GM18517 (cell line): ENCODE results near the gene KLHDC3.

Source experiments
- ATAC-seq: cut with Tn5 transposase; IDR thresholded peaks from one replicate; pipeline ENCODE4 v1.9.1; 2021; ENCODE audit warnings: mild to moderate bottlenecking, moderate library complexity; ENCODE audit not compliant: unreplicated experiment

The KLHDC3 gene

DNA sequence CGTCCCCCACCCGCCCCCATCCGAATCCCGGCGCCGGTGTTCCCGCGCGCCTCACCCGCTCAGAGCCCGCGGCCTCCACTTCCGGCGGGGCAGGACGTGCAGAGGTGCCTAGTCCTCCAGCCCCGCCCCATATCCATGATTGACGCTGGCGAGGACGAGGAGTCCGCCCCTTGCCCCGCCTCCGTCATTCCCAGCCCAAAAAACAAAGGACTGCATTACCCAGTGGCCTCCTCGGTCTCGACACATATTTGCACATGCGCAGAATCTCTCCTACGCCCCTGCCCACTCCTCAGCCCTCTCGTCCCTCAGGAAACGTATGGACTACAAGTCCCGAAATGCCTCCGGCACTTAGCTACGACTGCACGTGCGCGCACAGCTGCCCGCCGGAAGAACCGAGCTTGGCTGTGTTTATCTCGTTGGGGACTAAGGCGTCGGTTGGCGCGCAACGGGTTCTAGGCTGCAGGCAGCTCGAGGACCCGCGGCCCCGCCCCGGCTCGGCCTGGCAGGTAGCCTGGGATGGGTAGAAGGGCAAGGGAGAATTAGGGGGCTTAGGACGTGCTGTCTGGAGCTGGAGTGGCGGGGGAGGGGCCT is at the start of gene KLHDC3, which contains the start of gene MEA1:
KLHDC3 (plus strand) TSS at position 407 of the 591 bp plus-strand sequence. CDS start 2,944 bp downstream, outside the sequence.
MEA1 (minus strand) TSS at position 104 of the 591 bp plus-strand sequence. CDS start 133 bp downstream, outside the sequence.
- ATAC-seq = peak; percentile 96

DNA sequence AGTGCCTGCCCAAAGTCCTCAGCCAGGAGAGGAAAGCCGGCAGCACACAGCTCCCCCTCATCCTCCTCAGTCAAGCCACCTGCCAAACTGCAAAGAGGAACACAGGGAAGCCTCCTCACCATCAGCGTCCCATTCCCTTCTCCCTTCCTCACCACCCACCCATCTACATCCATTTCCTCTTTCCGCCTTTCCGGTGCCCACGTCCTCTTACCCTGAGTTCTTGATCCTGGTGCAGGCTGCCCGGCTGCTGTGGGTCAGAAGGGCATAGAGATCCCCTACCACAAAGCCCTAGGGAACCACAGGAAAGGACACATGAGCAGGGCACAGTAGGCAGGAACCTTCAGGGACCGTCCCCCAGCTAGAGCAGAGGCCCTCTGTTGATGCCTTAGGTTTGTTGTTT is 47.5 kb upstream of the KLHDC3 start:
- no peak for ATAC-seq

DNA sequence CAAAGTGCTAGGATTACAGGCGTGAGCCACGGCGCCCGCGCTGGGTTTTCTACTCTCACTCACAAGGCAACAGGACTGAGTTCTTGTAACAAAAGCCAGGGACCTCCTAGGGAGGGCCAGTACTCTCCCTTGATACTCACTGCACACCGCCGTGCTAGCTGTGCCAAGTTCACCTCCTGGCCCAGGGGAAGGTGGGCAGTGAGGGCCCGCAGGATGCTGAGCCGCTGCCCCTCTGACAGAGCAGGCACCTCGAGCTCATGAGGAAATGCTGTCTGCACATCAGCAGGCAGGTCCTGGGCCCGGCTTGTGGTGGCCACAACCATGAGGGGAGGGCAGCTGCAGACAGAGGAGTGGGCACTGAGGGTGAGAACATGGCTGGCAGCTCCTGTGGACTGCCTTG is 46.8 kb upstream of the KLHDC3 start:
- no peak for ATAC-seq

DNA sequence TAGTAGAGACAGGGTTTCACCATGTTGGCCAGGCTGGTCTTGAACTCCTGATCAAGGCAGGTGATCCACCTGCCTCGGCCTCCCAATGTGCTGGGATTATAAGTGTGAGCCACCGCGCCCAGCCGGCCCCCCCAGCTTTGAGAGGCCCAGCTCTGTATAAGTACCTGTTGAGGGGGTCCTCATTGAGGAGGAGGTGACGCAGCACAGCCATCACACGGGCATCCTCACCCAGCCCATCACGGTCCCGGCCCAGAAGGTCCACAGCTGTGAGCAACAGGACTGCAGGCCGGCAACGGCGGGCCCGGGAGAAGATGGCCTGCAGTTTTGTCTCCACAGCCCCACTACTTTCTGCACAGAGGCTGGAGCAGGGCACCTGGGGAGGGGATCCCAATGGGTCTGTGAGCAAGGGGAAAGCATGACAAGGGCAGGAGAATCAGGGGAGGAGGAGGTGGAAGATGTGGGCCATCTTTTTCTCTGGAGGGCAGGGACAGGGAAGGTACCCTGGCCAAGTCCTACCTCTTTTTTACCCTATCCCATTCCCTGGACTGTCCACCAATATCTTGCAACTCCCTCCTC is 45.8 kb upstream of the KLHDC3 start:
- no peak for ATAC-seq

GRCh38 chr6:42968783-42969182 is 45.3 kb upstream of the KLHDC3 start:
- ATAC-seq = no peak

- no peak for ATAC-seq
Observed at GRCh38 chr6:42969431-42969830, 44.6 kb upstream of the KLHDC3 start.

- no peak for ATAC-seq
Observed at GRCh38 chr6:42969934-42970333, 44.1 kb upstream of the KLHDC3 start.

DNA sequence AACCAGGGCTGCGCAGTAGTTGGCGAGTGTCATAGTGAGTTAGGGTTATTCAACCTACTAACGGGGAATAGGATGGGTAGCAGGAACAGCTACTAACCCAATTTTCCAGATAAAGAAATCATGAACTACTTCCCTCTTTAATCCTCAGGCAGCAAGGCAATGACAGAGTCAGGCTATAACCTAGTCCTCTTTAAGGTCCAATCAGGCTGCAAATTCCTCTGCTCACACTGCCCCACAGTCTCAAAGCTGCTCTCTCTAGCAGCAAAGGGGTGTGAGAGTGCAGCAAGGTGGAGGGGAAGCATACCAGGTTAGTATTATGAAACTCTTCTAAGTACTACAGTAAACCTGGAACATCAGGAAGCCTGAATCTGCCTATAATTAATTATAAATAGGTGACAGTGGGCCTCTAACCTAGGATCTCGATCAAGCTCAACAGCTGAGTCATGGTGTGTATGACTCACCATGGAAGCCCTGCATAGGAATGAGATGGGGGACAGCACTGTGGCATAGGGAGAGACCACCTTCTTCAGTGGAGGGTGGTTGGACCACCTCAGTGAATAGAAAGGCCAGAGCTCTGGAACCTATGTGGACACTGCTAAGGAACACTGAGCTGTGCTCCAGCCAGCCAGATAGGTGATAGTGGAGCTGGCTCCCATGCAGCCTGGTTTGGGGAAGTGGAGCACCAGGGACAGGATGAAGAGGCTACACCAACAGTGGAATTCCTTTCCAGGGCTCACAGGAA is 43.0 kb upstream of the KLHDC3 start:
- ATAC-seq = no peak

DNA sequence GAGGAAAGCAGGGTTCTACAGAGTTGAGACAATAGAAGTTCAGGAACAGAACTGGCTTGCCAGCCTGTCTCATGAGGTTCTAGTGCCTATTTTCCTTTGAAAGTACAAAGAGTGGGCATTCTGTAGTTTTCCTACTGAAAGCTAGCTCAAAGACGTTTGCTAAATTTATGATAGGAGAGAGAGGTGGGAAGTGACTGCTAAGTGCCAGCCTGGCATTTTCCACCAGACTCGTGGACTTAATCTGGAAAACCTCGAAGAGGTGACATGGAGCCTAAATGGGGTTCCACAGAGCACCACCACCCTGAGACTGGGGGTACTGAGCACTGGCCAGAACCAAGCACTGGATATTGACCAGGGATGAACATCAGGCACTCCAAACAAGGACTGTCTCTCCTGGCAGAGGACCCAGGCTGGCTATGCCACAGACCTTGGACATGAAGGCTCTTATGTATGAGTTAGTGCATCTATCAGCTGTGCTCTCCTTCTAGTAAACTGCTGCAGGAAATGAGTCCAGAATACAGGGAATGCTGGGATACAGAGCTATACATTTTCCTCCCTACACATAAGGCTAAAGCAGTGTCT is 42.2 kb upstream of the KLHDC3 start:
- no peak for ATAC-seq

DNA sequence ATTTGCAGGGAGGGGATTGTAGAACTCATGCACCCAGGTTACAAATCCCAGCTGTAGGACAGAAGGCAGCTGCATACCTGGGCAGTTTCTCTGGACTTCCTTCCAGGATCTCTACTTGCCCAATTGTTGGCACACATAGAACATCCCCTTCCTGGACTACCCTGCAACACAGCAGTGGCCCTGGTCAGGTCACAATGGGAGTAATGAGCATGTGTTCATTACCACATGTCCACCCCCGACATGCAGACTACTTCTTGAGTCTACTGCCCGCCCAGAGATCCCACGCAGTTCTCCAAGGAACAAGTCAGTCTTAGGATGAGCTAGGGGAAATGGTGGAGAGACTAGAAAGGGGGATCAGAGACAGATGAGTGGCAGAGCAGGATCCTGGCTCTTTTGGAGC is 40.1 kb upstream of the KLHDC3 start:
- no peak for ATAC-seq

DNA sequence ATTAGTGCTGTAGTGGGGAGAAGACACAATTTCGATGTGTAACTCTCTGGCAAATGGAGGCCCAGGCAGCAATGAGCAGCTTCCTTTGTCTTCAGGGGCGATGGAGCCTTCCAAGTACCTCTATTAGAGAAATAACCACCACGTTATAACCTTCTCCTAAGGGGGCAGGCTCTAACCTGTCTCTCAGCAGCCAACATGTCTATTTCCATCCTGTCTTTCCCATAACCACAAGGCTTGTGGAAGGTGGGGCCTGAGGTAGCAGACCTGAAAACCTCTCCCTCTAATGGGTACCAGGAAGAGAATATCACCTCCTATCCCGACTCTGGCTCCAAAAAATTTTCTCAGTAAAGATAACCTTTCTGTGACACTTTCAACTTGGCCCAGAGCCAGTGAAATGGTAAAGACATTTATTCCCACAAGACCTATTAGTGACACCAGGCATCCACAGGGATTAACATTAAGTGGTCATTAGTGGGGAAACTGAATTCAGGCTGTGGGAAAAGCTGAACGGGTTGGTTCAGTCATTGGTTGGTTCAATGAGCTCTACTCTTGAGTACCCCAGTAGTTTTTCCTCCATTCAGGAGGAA is 39.0 kb upstream of the KLHDC3 start:
- ATAC-seq = no peak

DNA sequence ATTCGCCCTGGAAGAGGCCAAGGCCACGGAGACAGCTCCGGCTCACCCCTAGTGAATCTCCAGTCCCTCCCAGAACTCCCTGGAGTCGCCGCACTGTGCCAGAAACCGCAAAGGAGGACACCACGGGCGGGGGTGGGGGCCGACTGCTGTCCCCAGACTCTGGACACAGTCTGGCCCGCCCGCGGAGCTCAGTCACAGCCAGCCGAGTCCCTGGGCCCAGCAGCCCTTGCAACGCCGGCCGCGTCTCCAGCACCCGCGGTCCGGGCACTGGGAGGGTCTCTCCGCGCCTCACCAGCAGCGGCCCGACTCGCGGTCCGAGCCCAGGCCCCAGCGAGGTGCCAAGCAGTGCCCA is 35.6 kb upstream of the KLHDC3 start:
- no peak for ATAC-seq

DNA sequence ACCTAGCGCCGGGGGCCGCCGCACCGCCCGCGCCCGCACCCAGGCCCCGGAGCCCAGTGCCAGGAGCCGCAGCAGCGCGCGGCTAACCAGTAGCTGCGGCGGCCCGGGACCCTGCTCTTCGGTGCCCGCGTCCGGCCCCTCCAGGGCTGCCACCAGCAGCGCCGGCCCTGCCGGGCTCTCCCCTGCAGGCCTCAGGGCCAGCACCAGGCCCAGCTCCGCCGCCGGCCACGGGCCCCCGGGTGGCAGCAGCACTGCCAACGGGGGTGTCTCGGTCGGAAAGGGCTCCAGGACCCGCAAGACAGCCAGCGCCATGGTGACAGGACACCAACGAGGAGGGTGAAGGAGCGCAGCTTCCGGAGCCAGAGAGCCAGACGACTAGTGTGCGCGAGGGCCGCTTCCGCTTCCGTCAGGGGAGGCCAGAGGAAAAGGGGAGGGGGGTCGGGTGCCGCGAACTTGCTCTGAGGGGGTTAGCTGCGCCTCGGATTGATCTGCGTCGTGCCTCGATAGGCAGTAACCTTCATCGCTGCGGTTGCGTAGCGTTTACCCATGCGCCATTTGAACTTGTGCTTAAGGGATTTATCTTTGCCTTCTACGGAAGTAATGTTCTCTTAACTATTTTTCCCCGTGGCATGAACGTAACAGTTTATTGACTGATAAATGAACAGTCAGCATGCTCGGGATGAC is 35.1 kb upstream of the KLHDC3 start, which contains the start of gene PEX6:
PEX6 (minus strand) TSS at position 343 of the 684 bp plus-strand sequence; CDS start at position 312, 31 bp downstream.
- ATAC-seq = peak; percentile 86

DNA sequence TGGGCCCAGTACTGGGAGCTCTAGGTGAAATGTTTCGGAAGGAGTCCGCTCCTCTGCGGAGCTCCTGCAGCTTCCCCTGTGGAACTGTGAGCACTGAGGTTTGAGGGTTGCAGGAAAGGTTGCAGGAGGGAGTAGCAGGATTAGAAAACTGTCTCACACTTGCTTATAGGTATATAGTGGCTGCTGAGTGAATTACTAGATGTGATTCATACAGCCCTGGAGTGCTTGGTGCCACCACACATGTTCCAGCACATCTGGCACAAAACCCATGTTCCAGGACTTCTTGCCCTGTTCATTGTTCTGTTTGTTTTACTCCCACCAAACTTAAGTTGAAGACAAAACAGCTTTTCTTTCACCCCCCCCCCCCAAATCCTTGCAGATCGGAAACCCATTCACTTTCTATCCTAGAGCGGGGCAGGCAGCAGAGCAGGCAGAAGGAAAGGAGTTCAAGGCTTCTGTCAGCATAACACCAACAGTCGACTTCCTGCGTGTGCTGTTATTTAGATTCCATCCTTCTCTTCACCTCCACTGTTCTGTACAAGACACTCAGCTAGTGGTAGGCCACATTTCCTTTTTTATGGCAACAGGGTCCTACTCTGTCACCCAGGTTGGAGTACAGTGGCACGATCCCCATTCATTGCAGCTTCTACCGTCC is 34.4 kb upstream of the KLHDC3 start:
- ATAC-seq = no peak

GRCh38 chr6:42981836-42982235 is 32.2 kb upstream of the KLHDC3 start:
- ATAC-seq = no peak

GRCh38 chr6:42984001-42984923 is 29.8 kb upstream of the KLHDC3 start, which contains the start of gene PPP2R5D:
Gene PPP2R5D, plus strand, starts transcription at chr6:42984570. Its CDS starts 108 bp downstream, at chr6:42984678.
- peak; percentile 91 for ATAC-seq

GRCh38 chr6:42984924-42985475 is 29.0 kb upstream of the KLHDC3 start:
- no peak for ATAC-seq

DNA sequence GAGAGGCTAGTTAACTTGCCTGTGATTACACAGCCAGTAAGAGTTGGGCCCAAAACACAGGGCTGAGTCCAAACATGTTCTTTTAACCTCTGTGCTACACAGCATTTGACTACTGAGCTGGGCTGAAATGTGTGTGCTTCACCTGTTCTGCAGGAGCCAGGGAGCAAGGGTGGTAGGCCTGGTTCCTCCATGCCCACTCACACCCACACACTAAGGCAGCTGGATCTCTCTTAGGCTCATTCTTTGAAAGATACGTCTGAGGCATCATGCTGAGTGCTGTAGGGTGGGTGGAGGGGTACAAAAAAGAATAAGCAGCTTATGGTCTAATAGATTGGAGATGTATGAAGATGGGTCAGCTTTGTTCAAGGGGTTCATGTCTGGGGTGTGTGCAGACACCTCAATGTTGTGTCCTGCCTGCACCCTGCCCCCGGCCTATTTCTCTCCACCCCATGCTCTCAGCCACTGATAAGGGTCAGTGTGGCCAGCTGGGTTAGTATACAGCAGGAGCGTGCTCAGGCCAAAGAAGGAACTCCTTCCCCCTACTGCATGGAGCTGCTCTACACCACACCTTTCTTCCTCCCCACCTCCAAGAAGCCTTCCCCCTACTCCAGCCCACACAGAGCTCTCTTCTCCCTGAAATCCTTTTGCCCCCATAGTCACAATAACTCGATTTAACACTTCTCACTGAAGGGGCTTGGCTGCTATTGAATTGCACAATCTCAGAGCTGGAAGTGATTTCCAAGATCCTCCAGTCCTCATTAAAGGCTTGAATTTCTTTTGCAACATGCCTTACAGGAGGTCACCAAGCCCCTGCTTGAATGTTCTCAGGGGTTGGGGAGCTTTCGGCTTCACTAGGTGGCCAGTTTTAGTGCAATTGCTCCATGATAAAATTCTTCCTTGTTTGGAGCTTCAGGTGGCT is 26.3 kb upstream of the KLHDC3 start:
- ATAC-seq = no peak
